RKO (cell line): ENCODE measurements around the gene NUP37.

Source experiments
- DNase-seq: peaks from one replicate; pipeline ENCODE4 v3.0.0-alpha.2; 2016; ENCODE audit warnings: low spot score

The NUP37 gene

DNA sequence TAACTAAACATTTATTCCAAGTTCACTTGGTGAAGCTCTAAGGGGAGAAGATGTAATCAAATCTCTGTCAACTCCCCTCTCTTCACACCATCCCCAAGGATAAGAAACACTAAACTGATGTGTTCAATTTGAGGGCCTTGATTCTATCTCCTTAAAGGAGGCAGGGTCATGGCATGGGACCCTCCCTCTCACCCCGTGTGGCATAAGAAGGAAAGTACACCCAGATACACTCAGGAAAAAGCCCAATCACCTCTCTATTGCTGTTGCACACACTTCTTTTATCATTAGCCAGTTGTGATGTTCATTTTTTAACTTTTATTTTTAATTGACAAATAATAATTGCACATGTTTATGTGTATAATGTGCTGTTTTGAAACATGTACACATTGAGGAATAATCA is 93.2 kb downstream of the NUP37 start:
- DNase-seq: no peak

DNA sequence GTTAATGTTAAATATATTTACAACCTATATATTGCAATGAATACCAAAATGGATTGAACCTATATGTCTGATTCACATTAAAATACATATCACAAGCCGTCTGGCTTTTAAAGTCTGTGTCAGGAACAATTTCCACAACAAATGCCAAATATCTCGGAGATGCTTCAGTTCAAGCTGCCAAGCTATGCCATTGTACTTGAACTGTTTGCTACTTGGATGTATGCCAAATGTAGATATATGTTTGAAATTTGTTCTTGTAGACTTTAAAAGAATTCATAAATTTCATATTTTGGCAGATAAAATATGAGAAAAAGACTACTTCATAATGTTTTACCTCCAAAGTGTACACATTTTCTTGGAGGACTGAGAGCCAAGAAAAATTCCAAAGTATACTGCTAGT is 95.1 kb downstream of the NUP37 start:
- no peak for DNase-seq

DNA sequence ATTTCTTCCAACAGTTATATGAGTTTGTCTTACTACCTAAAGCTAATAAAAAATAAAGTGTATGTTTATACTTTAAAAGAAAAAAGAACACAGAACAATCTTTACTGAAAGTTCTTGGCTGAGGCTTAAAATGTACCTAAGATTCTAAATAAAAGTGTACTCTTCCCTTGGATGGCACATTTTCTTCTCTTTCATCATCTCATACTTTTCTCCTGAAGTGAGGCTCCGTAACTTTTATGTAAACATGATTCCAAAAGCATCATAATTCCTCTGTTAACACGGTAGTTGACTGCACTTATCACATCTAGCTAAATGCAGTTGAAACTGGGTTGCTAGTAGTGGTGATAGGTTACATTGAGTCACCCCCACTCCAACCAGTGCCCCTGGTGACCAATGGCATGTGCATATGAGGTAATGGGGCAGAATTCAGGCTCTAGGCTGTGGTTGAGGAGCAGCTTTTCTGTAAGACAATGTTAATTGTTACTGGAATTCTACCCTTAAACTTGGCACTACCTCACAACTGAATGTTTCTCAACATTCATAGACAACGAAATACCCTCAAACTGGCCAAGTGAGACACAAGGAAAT is 96.5 kb downstream of the NUP37 start:
- peak; percentile 14 for DNase-seq
